GM23338 (cell line): ENCODE data around the gene RAB40C. TPM values are rescaled to one million over a fixed set of nuclear protein-coding genes. Genes with fewer than 3 reads are reported as not detected.

Experiments
- CREB1 ChIP-seq: fragments of 250-450 bp; sonication (Bioruptor Pico); IDR thresholded peaks from 2 replicates; pipeline ENCODE4 v1.5.0; 2020; ENCODE audit warnings: low read depth, mild to moderate bottlenecking, moderate library complexity
- EZH2 ChIP-seq: fragments of 200-600 bp; sonication (generic); IDR thresholded peaks from one replicate; pipeline ENCODE4 v1.8.0; 2017; ENCODE audit warnings: antibody characterized with exemption, mild to moderate bottlenecking, low read depth; ENCODE audit not compliant: unreplicated experiment
- EZH2phosphoT487 ChIP-seq: fragments of 200-600 bp; sonication (generic); IDR thresholded peaks from one replicate; pipeline ENCODE4 v1.8.1; 2018; ENCODE audit warnings: antibody characterized with exemption; ENCODE audit not compliant: unreplicated experiment
- JUNB ChIP-seq: IDR thresholded peaks from one replicate; pipeline ENCODE4 v1.6.1; 2016; ENCODE audit warnings: antibody characterized with exemption; ENCODE audit not compliant: unreplicated experiment
- REST ChIP-seq: IDR thresholded peaks from one replicate; pipeline ENCODE4 v1.6.1; 2018; ENCODE audit warnings: antibody characterized with exemption; ENCODE audit not compliant: unreplicated experiment
- ZNF114 ChIP-seq: fragments of 250-450 bp; sonication (Bioruptor Pico); IDR thresholded peaks from 2 replicates; pipeline ENCODE4 v1.5.0; 2020; ENCODE audit warnings: mild to moderate bottlenecking, moderate library complexity
- ZNF462 ChIP-seq: fragments of 250-450 bp; sonication (Bioruptor Pico); IDR thresholded peaks from 2 replicates; pipeline ENCODE4 v1.5.0; 2020; ENCODE audit warnings: mild to moderate bottlenecking, moderate library complexity
- polyA plus RNA-seq: library from polyadenylated mRNA; unstranded; fragments of >200 nt; fragmentation: Nextera tagmentation; extraction: Ambion mirVana; gene quantifications from 2 replicates; pipeline ENCODE4 v1.2.1, GENCODE V29; 2016
- total RNA-seq: library from RNA; depleted of rRNA; stranded (reverse); fragments of >200 nt; shearing (Covaris generic); gene quantifications from 2 replicates; pipeline ENCODE4 v1.2.3, GENCODE V29; 2014

Gene RAB40C
- total and polyA plus RNA-seq, 2 experiments from 2014 or later = 11.2 to 24.6 TPM

GRCh38 chr16:646679-647172, 56.9 kb downstream of the RAB40C start (continued):
- TF ChIP-seq ZNF462 (CRISPR knock-in tag) (no peak), EZH2phosphoT487 (no peak), CREB1 (CRISPR knock-in tag) (no peak), JUNB (no peak), REST (no peak), EZH2 (no peak), ZNF114 (CRISPR knock-in tag) (no peak)
